Measurements from ENCODE around the gene RPL39.
A peak's percentile ranks its signal among the peaks of the same experiment; 100 is the strongest.
"Not testable (repeated sequence)": the region's sequence is repeated elsewhere in the genome, so short reads cannot be mapped to it uniquely, and the experiment has no call there.

RPL39 gene

GRCh38 chrX:119756926-119757635 is 34.3 kb downstream of the RPL39 start:
- TF ChIP-seq POLR2AphosphoS5 (IDR thresholded peaks at IDR 0.05; ENCODE audit: low read depth, low read length) (no peak), SPI1 (IDR thresholded peaks at IDR 0.05; ENCODE audit: low read depth, low read length) (no peak), TAF1 (IDR thresholded peaks at IDR 0.05; ENCODE audit: low read depth, low read length) (no peak), POU2F2 (IDR thresholded peaks at IDR 0.05; ENCODE audit: low read depth, low read length) (no peak), POLR2A (IDR thresholded peaks at IDR 0.05; ENCODE audit: low read depth, low read length) (no peak), PAX5 (IDR thresholded peaks at IDR 0.05; ENCODE audit: insufficient read depth, low read length, severe bottlenecking) (no peak)
- FAIRE-seq (no peak), DNase-seq (ENCODE audit: insufficient read length, low spot score) (no peak)

DNA sequence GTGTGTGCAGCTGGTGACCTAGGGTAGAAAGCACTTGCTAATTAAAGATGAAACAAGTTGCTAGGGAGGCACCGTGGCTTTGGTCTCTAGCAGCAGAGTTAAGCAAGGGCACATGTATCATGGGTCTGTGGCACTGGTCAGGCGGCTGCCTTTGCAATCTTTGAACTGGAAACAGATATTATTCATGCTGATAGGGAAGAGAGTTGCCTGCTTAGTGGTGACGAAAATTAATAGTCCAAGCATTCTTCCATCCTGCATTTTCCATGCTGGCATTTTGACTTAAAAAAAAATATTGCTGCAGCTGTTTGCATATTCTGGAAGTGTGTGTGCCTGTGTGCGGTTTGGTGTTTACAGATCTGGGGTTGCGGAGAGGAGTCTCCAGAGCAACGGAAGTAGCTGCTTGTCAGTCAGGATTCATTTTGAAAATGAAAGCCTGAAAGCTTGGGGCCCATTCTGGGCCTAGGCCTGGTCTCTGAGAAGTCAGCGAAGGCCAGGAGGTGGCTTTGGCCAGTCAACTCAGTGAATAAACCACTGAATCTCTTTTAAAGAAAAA is 35.4 kb downstream of the RPL39 start:
- TF ChIP-seq POU2F2 (IDR thresholded peaks at IDR 0.05; ENCODE audit: low read depth, low read length), result peak; percentile 85; the same call in 1 of the 2 replicates
- no peak for TF ChIP-seq POLR2A (IDR thresholded peaks at IDR 0.05; ENCODE audit: low read depth, low read length)
- TF ChIP-seq SPI1 (IDR thresholded peaks at IDR 0.05; ENCODE audit: low read depth, low read length), result no peak
- no peak for TF ChIP-seq POLR2AphosphoS5 (IDR thresholded peaks at IDR 0.05; ENCODE audit: low read depth, low read length)
- DNase-seq (ENCODE audit: insufficient read length, low spot score) (peak; percentile 32), FAIRE-seq (peak; percentile 98)

DNA sequence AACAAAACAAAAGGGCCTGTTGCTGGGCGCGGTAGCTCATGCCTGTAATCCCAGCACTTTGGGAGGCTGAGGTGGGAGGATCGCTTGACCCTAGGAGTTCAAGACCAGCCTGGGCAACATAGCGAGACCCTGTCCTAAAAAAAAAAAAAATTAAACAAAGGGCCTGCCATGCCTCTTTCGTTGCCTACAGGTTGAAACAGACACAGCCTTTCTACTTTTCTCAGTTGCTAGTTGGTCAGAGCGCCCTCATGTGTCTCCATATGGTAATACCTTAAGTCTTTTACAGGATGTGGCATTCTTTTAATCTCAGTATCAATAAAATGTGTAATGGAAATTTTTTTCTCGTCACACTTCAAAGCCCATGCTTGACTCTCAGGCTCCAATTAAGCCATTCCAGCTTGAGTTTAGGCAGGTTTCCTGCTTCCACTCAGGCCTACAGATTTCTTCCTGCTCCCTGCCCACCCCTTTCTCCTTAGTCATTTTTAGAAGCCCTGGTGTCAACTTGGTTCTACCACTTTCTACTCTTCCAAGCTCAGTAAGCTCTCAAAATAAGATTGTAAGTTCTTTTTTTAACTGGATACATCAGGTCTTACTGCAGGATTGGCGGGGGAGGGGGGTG is 37.7 kb downstream of the RPL39 start:
- DNase-seq (ENCODE audit: insufficient read length, low spot score) (no peak), FAIRE-seq (peak; percentile 84)
- TF ChIP-seq POLR2AphosphoS5 (IDR thresholded peaks at IDR 0.05; ENCODE audit: low read depth, low read length) (no peak), TAF1 (IDR thresholded peaks at IDR 0.05; ENCODE audit: low read depth, low read length) (no peak), SPI1 (IDR thresholded peaks at IDR 0.05; ENCODE audit: low read depth, low read length) (no peak), POLR2A (IDR thresholded peaks at IDR 0.05; ENCODE audit: low read depth, low read length) (no peak), POU2F2 (IDR thresholded peaks at IDR 0.05; ENCODE audit: low read depth, low read length) (no peak), PAX5 (IDR thresholded peaks at IDR 0.05; ENCODE audit: insufficient read depth, low read length, severe bottlenecking) (no peak)

DNA sequence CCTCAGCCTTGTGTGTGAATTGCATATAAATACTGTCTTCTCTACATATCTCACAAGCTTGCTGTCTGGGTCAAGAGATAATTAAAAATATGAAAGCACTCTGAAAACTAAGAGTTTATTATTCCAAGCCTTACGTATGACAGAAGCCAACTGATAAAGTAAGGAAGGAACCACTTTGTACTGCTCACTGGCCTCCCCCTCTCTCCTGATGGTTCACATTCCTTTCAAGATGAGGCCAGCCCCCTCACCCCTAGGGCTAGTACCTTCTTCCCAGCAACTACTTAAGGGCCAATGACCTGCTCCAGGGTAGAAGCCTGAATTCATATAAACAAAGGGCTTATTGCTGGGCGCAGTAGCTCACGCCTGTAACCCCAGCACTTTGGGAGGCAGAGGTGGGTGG is 38.4 kb downstream of the RPL39 start:
- no peak for DNase-seq (ENCODE audit: insufficient read length, low spot score)
- no peak for FAIRE-seq
- TF ChIP-seq POU2F2 (IDR thresholded peaks at IDR 0.05; ENCODE audit: low read depth, low read length) (no peak), POLR2AphosphoS5 (IDR thresholded peaks at IDR 0.05; ENCODE audit: low read depth, low read length) (no peak), TAF1 (IDR thresholded peaks at IDR 0.05; ENCODE audit: low read depth, low read length) (no peak), SPI1 (IDR thresholded peaks at IDR 0.05; ENCODE audit: low read depth, low read length) (no peak), POLR2A (IDR thresholded peaks at IDR 0.05; ENCODE audit: low read depth, low read length) (no peak), PAX5 (IDR thresholded peaks at IDR 0.05; ENCODE audit: insufficient read depth, low read length, severe bottlenecking) (no peak)

- not testable (repeated sequence) for DNase-seq (ENCODE audit: insufficient read length, low spot score); FAIRE-seq
Observed at GRCh38 chrX:119750751-119751150, 40.7 kb downstream of the RPL39 start.

GRCh38 chrX:119750131-119750530 is 41.3 kb downstream of the RPL39 start:
- DNase-seq (ENCODE audit: insufficient read length, low spot score); FAIRE-seq: not testable (repeated sequence)

- TF ChIP-seq POLR2AphosphoS5 (IDR thresholded peaks at IDR 0.05; ENCODE audit: low read depth, low read length), result no peak
- TF ChIP-seq SPI1 (IDR thresholded peaks at IDR 0.05; ENCODE audit: low read depth, low read length), result no peak
- no peak for TF ChIP-seq POLR2A (IDR thresholded peaks at IDR 0.05; ENCODE audit: low read depth, low read length)
- TF ChIP-seq TAF1 (IDR thresholded peaks at IDR 0.05; ENCODE audit: low read depth, low read length), result no peak
- no peak for TF ChIP-seq POU2F2 (IDR thresholded peaks at IDR 0.05; ENCODE audit: low read depth, low read length)
- no peak for TF ChIP-seq PAX5 (IDR thresholded peaks at IDR 0.05; ENCODE audit: insufficient read depth, low read length, severe bottlenecking)
- FAIRE-seq, result no peak
- DNase-seq (ENCODE audit: insufficient read length, low spot score), result no peak
Observed at GRCh38 chrX:119745283-119745848, 46.1 kb downstream of the RPL39 start.

GRCh38 chrX:119738742-119739141 is 52.7 kb downstream of the RPL39 start:
- no peak for FAIRE-seq
- DNase-seq (ENCODE audit: insufficient read length, low spot score), result no peak
- TF ChIP-seq POLR2AphosphoS5 (IDR thresholded peaks at IDR 0.05; ENCODE audit: low read depth, low read length), result no peak
- no peak for TF ChIP-seq POLR2A (IDR thresholded peaks at IDR 0.05; ENCODE audit: low read depth, low read length)
- no peak for TF ChIP-seq TAF1 (IDR thresholded peaks at IDR 0.05; ENCODE audit: low read depth, low read length)
- no peak for TF ChIP-seq POU2F2 (IDR thresholded peaks at IDR 0.05; ENCODE audit: low read depth, low read length)
- no peak for TF ChIP-seq PAX5 (IDR thresholded peaks at IDR 0.05; ENCODE audit: insufficient read depth, low read length, severe bottlenecking)
- no peak for TF ChIP-seq SPI1 (IDR thresholded peaks at IDR 0.05; ENCODE audit: low read depth, low read length)

All from GM12891 (cell line).